H1 (cell line): ENCODE measurements around the gene RARRES1. TPM values are rescaled to one million over a fixed set of nuclear protein-coding genes. Genes with fewer than 3 reads are reported as not detected.

Experiments used
- CTCF ChIA-PET: fragments of 300-600 bp; sonication (Branson Sonifier 250); formaldehyde crosslinking; loops from one replicate; lab custom pipeline; 2021; ENCODE audit not compliant: partially characterized antibody; lab: Charles Lee
- POLR2A ChIA-PET: fragments of 300-600 bp; sonication (Branson Sonifier 250); formaldehyde crosslinking; loops from one replicate; lab custom pipeline; 2021; ENCODE audit warnings: inconsistent platforms; ENCODE audit not compliant: partially characterized antibody; lab: Charles Lee
- DNase-seq, 2 experiments: peaks; one replicate each; pipeline versions ENCODE4 v3.0.0 to v3.0.0-alpha.2; 2010 to 2022; ENCODE audit warnings: low spot score in 2 of 2, low read depth in 1 of 2, mixed read lengths in 1 of 2
- FAIRE-seq: peaks from 2 replicates; lab custom pipeline; 2011; peaks lifted over from hg19 to GRCh38; lab: Jason Lieb, UNC
- H2AFZ ChIP-seq: 2 replicates; pipeline ENCODE4 v1.8.1; 2012; ENCODE audit warnings: low read length, inconsistent platforms
- H2AK5ac ChIP-seq: 2 replicates; pipeline ENCODE4 v1.6.1; 2013; ENCODE audit warnings: low read depth, low read length
- H2BK120ac ChIP-seq: replicated peaks from 2 replicates; pipeline ENCODE3; 2013; ENCODE audit warnings: low read depth, low read length, inconsistent platforms
- H2BK12ac ChIP-seq: 2 replicates; pipeline ENCODE4 v1.6.1; 2013; ENCODE audit warnings: low read depth, low read length
- H2BK15ac ChIP-seq: 2 replicates; pipeline ENCODE4 v1.6.1; 2013; ENCODE audit warnings: low read length
- H2BK20ac ChIP-seq: 2 replicates; pipeline ENCODE4 v1.6.1; 2013; ENCODE audit warnings: low read length
- H2BK5ac ChIP-seq: 2 replicates; pipeline ENCODE4 v1.6.1; 2013; ENCODE audit warnings: low read depth, low read length
- H3K14ac ChIP-seq: 2 replicates; pipeline ENCODE4 v1.6.1; 2013; ENCODE audit warnings: inconsistent platforms; ENCODE audit not compliant: insufficient read length
- H3K18ac ChIP-seq: 2 replicates; pipeline ENCODE4 v1.6.1; 2013; ENCODE audit warnings: low read length; ENCODE audit errors: extremely low read depth
- H3K23ac ChIP-seq: 2 replicates; pipeline ENCODE4 v1.6.1; 2013; ENCODE audit warnings: inconsistent platforms; ENCODE audit not compliant: insufficient read length
- H3K23me2 ChIP-seq: 2 replicates; pipeline ENCODE4 v1.6.1; 2013; ENCODE audit warnings: low read depth, low read length
- H3K27ac ChIP-seq: 2 replicates; pipeline ENCODE4 v1.6.1; 2011; ENCODE audit warnings: low read depth, low read length, inconsistent platforms
- H3K27me3 ChIP-seq, 4 experiments: replicated peaks in 1 of 4; 1 replicate in 1 of 4; 2 replicates in 3 of 4; pipeline versions ENCODE4 v1.6.1 to v1.8.1; 2011 to 2013; ENCODE audit warnings: low read length in 3 of 4, mild to moderate bottlenecking in 3 of 4, inconsistent platforms in 2 of 4, mixed read lengths in 2 of 4, moderate library complexity in 1 of 4; ENCODE audit not compliant: control insufficient read depth in 3 of 4, insufficient read depth in 3 of 4; ENCODE audit errors: extremely low read depth in 1 of 4
- H3K36me3 ChIP-seq, 4 experiments: 2 replicates each; pipeline versions ENCODE4 v1.6.1 to v1.8.1; 2011 to 2013; ENCODE audit warnings: mild to moderate bottlenecking in 4 of 4, low read length in 3 of 4, moderate library complexity in 2 of 4, control low read depth in 1 of 4, inconsistent platforms in 1 of 4; ENCODE audit not compliant: insufficient read depth in 4 of 4, control insufficient read depth in 2 of 4
- H3K4ac ChIP-seq: replicated peaks from 2 replicates; pipeline ENCODE3; 2013; ENCODE audit warnings: low read length, low read depth, mixed read lengths, inconsistent platforms; ENCODE audit not compliant: insufficient read length
- H3K4me1 ChIP-seq, 4 experiments: replicated peaks in 1 of 4; 1 replicate in 1 of 4; 2 replicates in 3 of 4; pipeline versions ENCODE4 v1.6.1 to v1.8.1; 2011 to 2013; ENCODE audit warnings: low read length in 3 of 4, inconsistent platforms in 2 of 4, mixed read lengths in 1 of 4; ENCODE audit not compliant: insufficient read depth in 4 of 4, control insufficient read depth in 3 of 4
- H3K4me2 ChIP-seq, 2 experiments: 2 replicates each; pipeline versions ENCODE4 v1.6.1 to v1.8.1; 2011 to 2013; ENCODE audit warnings: low read depth in 2 of 2, low read length in 2 of 2, control low read depth in 1 of 2, inconsistent platforms in 1 of 2, mild to moderate bottlenecking in 1 of 2; ENCODE audit not compliant: insufficient read depth in 1 of 2
- H3K4me3 ChIP-seq, 4 experiments: fragments of 200-600, 300-600 bp in 1 of 4; sonication (generic), shearing (Covaris generic), sonication (Bioruptor Twin) in 1 of 4; 2 replicates each; pipeline versions ENCODE4 v1.5.1 to v1.8.1; 2011 to 2016; ENCODE audit warnings: low read length in 4 of 4, low read depth in 3 of 4, control low read depth in 2 of 4, inconsistent platforms in 2 of 4, mild to moderate bottlenecking in 2 of 4, mixed read lengths in 1 of 4, moderate library complexity in 1 of 4; ENCODE audit not compliant: insufficient read depth in 2 of 4; ENCODE audit errors: extremely low read depth in 1 of 4
- H3K56ac ChIP-seq: replicated peaks from 2 replicates; pipeline ENCODE3; 2013; ENCODE audit warnings: low read depth, mild to moderate bottlenecking, mixed read lengths, low read length, inconsistent platforms; ENCODE audit not compliant: insufficient read length
- H3K79me1 ChIP-seq: 2 replicates; pipeline ENCODE4 v1.6.1; 2013; ENCODE audit warnings: low read depth, low read length, control low read depth
- H3K79me2 ChIP-seq, 2 experiments: 2 replicates each; pipeline versions ENCODE4 v1.6.1 to v1.8.1; 2012 to 2013; ENCODE audit warnings: low read length in 2 of 2, mild to moderate bottlenecking in 2 of 2, inconsistent platforms in 1 of 2; ENCODE audit not compliant: insufficient read depth in 2 of 2, control insufficient read depth in 1 of 2
- H3K9ac ChIP-seq, 4 experiments: replicated peaks in 1 of 4; 1 replicate in 1 of 4; 2 replicates in 3 of 4; pipeline versions ENCODE4 v1.6.1 to v1.8.1; 2011 to 2013; ENCODE audit warnings: low read depth in 3 of 4, low read length in 3 of 4, control low read depth in 2 of 4, mild to moderate bottlenecking in 2 of 4, moderate library complexity in 2 of 4, inconsistent platforms in 1 of 4; ENCODE audit errors: extremely low read depth in 1 of 4
- H3K9me3 ChIP-seq, 2 experiments: 2 replicates each; pipeline versions ENCODE4 v1.6.1 to v1.8.1; 2012 to 2013; ENCODE audit warnings: mild to moderate bottlenecking in 2 of 2, moderate library complexity in 2 of 2, control low read depth in 1 of 2, inconsistent platforms in 1 of 2, low read depth in 1 of 2, low read length in 1 of 2, mixed read lengths in 1 of 2; ENCODE audit not compliant: insufficient read depth in 2 of 2
- H4K20me1 ChIP-seq, 2 experiments: replicated peaks in 1 of 2; 2 replicates each; pipeline versions ENCODE3 to v1.8.1; 2011 to 2013; ENCODE audit warnings: inconsistent platforms in 2 of 2, low read length in 2 of 2, mild to moderate bottlenecking in 1 of 2; ENCODE audit not compliant: insufficient read depth in 2 of 2, control insufficient read depth in 1 of 2
- H4K5ac ChIP-seq: 2 replicates; pipeline ENCODE4 v1.6.1; 2013; ENCODE audit warnings: low read length, low read depth, mixed read lengths, inconsistent platforms; ENCODE audit not compliant: insufficient read length
- H4K8ac ChIP-seq: 2 replicates; pipeline ENCODE4 v1.8.0; 2013; ENCODE audit warnings: mild to moderate bottlenecking, moderate library complexity, low read length, inconsistent platforms; ENCODE audit not compliant: insufficient read depth; ENCODE audit errors: extremely low read depth
- H4K91ac ChIP-seq: replicated peaks from 2 replicates; pipeline ENCODE3; 2013; ENCODE audit warnings: low read length, mixed read lengths, inconsistent platforms; ENCODE audit not compliant: insufficient read length
- CBX8 ChIP-seq: fragments of 300-800, 300-1000 bp; sonication (generic); IDR thresholded peaks from 2 replicates; pipeline ENCODE4 v1.7.1; 2016; ENCODE audit warnings: low read depth, low read length, borderline replicate concordance
- CTCF ChIP-seq, 3 experiments: IDR thresholded peaks; 1 replicate in 2 of 3; 2 replicates in 1 of 3; pipeline versions ENCODE4 v1.5.1 to v1.6.1; 2011; ENCODE audit warnings: low read length in 3 of 3, mild to moderate bottlenecking in 3 of 3, inconsistent platforms in 2 of 3, low read depth in 1 of 3, moderate library complexity in 1 of 3; ENCODE audit not compliant: insufficient read depth in 1 of 3; ENCODE audit errors: control extremely low read depth in 1 of 3
- FOSL1 ChIP-seq: IDR thresholded peaks from 2 replicates; pipeline ENCODE4 v1.6.1; 2011; ENCODE audit warnings: mild to moderate bottlenecking, low read depth, low read length, moderate library complexity; ENCODE audit not compliant: insufficient read depth
- GTF2F1 ChIP-seq: IDR thresholded peaks from 2 replicates; pipeline ENCODE4 v1.6.1; 2012; ENCODE audit warnings: low read depth, low read length, improper control_type of control experiment, borderline replicate concordance
- MAFK ChIP-seq: IDR thresholded peaks from 2 replicates; pipeline ENCODE4 v1.6.1; 2012; ENCODE audit warnings: low read depth, mild to moderate bottlenecking, improper control_type of control experiment, low read length
- NANOG ChIP-seq: IDR thresholded peaks from 2 replicates; pipeline ENCODE4 v1.6.1; 2011; ENCODE audit warnings: low read length, low read depth, mild to moderate bottlenecking, inconsistent platforms; ENCODE audit not compliant: insufficient read depth, poor library complexity, severe bottlenecking
- PHF8 ChIP-seq: fragments of 200-600 bp; sonication (generic); conservative IDR thresholded peaks from 2 replicates; pipeline ENCODE4 v1.7.1; 2012; ENCODE audit warnings: low read depth, mild to moderate bottlenecking, inconsistent platforms, low read length, moderate library complexity
- POLR2A ChIP-seq, 2 experiments: IDR thresholded peaks; 1 replicate in 1 of 2; 2 replicates in 1 of 2; pipeline ENCODE4 v1.6.1; 2011; ENCODE audit warnings: low read depth in 2 of 2, low read length in 2 of 2, mild to moderate bottlenecking in 2 of 2; ENCODE audit errors: control extremely low read depth in 1 of 2
- RNF2 ChIP-seq: fragments of 200-900, 300-1000 bp; sonication (generic); IDR thresholded peaks from 2 replicates; pipeline ENCODE4 v1.7.1; 2016; ENCODE audit warnings: borderline replicate concordance, low read depth, mild to moderate bottlenecking, antibody characterized with exemption, low read length; ENCODE audit not compliant: poor library complexity, severe bottlenecking; ENCODE audit errors: missing control alignments
- SIRT6 ChIP-seq: IDR thresholded peaks from one replicate; pipeline ENCODE4 v1.7.1; 2012; ENCODE audit warnings: low read length, inconsistent platforms
- SIX5 ChIP-seq: IDR thresholded peaks from 2 replicates; pipeline ENCODE4 v1.6.1; 2011; ENCODE audit warnings: mild to moderate bottlenecking, low read depth, low read length
- TBP ChIP-seq: IDR thresholded peaks from 2 replicates; pipeline ENCODE4 v1.6.1; 2011; ENCODE audit warnings: low read depth, low read length, improper control_type of control experiment
- WGBS, 2 experiments: shearing (Covaris generic) in 1 of 2; methylation state at CpG; one replicate each; pipeline versions ENCODE4 v1.1.6 to v1.1.7; 2013 to 2015; ENCODE audit warnings: low lambda C conversion rate in 2 of 2, mixed read lengths in 2 of 2, inconsistent platforms in 1 of 2, low coverage in 1 of 2, missing lambda C conversion rate in 1 of 2; ENCODE audit not compliant: insufficient replicate concordance in 2 of 2, insufficient coverage in 1 of 2, insufficient read length in 1 of 2; ENCODE audit errors: extremely low coverage in 1 of 2, missing lambda C conversion rate in 1 of 2; 5-methylcytosine and 5-hydroxymethylcytosine counted together
- polyA plus RNA-seq, 7 experiments: library from polyadenylated mRNA; depleted of rRNA in 3 of 7; stranded (reverse) in 5 of 7; unstranded in 2 of 7; fragments of >200 nt in 5 of 7; fragments of 200-250 nt in 2 of 7; gene quantifications; 1 replicate in 5 of 7; 2 replicates in 1 of 7; 4 replicates in 1 of 7; pipeline versions ENCODE4 v1.2.1 to v1.2.3, GENCODE V29; 2011 to 2013; ENCODE audit warnings: missing spikeins in 2 of 7, mixed read lengths in 2 of 7
- total RNA-seq: library from RNA; stranded (reverse); fragmentation: NEBNext Ultra II Directional; extraction: Animal tissue kit (Norgen Biotek cat#: 25700); gene quantifications from 2 replicates; pipeline ENCODE4 v1.2.1, GENCODE V29; 2021

RARRES1 gene
- total and polyA plus RNA-seq, 2 of the 8 experiments (the other 6 are each of a cell fraction or from before 2014, with no cell fraction given) = 0.26 to 0.71 TPM

- peaks cover 0 to 27% of the 10 kb centered on the region in 2 experiments; a peak in 3 of 4 replicates for H3K79me2 ChIP-seq
- H4K8ac ChIP-seq = no peak overlapping the region
- no peak overlapping the region for H4K5ac ChIP-seq
- H3K27me3 ChIP-seq = no peaks in the 10 kb centered on the region
- H3K79me1 ChIP-seq = no peaks in the 10 kb centered on the region; the same call in 1 of the 2 replicates
- no peak overlapping the region for H3K18ac ChIP-seq
- no peak overlapping the region for H3K14ac ChIP-seq
- H2BK12ac ChIP-seq = no peak overlapping the region
- no peaks in the 10 kb centered on the region for H3K4me1 ChIP-seq
- H2AK5ac ChIP-seq = no peak overlapping the region
- no peak overlapping the region for H2AFZ ChIP-seq
- 75% methylated on average over 4 of the region's 4 CpGs; no CpG with 5 or more reads in 1 of the 2 experiments for WGBS, 2 experiments
- H4K20me1 ChIP-seq = no peaks in the 10 kb centered on the region
- no peak overlapping the region for H3K4ac ChIP-seq
- no peak overlapping the region for H2BK120ac ChIP-seq
- FAIRE-seq (no peak), DNase-seq (no peak)
- ChIA-PET CTCF (no interaction called here), POLR2A (no interaction called here)
- no peak overlapping the region for H3K4me2 ChIP-seq
- H3K27ac ChIP-seq = no peak overlapping the region
- H3K9ac ChIP-seq = no peak overlapping the region
- H3K23ac ChIP-seq = no peak overlapping the region
- no peak overlapping the region for H2BK20ac ChIP-seq
- no peak overlapping the region for H3K4me3 ChIP-seq
- H3K56ac ChIP-seq = no peak overlapping the region
- no peaks in the 10 kb centered on the region for H3K9me3 ChIP-seq
- no peaks in the 10 kb centered on the region for H3K23me2 ChIP-seq
- no peak overlapping the region for H2BK5ac ChIP-seq
- H4K91ac ChIP-seq = no peak overlapping the region
- H3K36me3 ChIP-seq = peaks cover 3 to 40% (median 15%) of the 10 kb centered on the region in 4 experiments; a peak in 7 of 8 replicates
- H2BK15ac ChIP-seq = no peak overlapping the region
- TF ChIP-seq GTF2F1 (no peak), MAFK (no peak), FOSL1 (no peak), PHF8 (no peak), SIX5 (no peak), CTCF (IDR thresholded peaks at IDR 0.05; ENCODE audit: control extremely low read depth in 1 of 3, insufficient read depth in 1 of 3, low read depth in 1 of 3, low read length in 3 of 3) (no peak), CBX8 (no peak), SIRT6 (no peak), TBP (no peak), NANOG (no peak), RNF2 (no peak), POLR2A (IDR thresholded peaks at IDR 0.05; ENCODE audit: control extremely low read depth in 1 of 2, low read depth in 2 of 2, low read length in 2 of 2) (no peak)
Observed at GRCh38 chr3:158649791-158650190, 82.5 kb downstream of the RARRES1 start.
